Adrenal gland (tissue), 12 donors: ENCODE measurements around the gene GPR176. TPM values are rescaled to one million over a fixed set of nuclear protein-coding genes. Genes with fewer than 3 reads are reported as not detected.

ENCODE experiments used
- DNase-seq, 7 donors: peaks; one replicate each; pipeline ENCODE4 v3.0.0-alpha.2; 2019 to 2020
- H3K27ac ChIP-seq, 5 donors: fragments of 200-600 bp; sonication (generic) in 4 of 5; 1 replicate in 3 of 5; 2 replicates in 2 of 5; pipeline versions ENCODE4 v1.5.1 to v1.8.0; 2016 to 2020; ENCODE audit warnings: mild to moderate bottlenecking in 1 of 5
- H3K27me3 ChIP-seq: fragments of 200-600 bp; 2 replicates; pipeline ENCODE4 v1.8.0; 2021
- H3K36me3 ChIP-seq, 2 donors: fragments of 200-600 bp; replicated peaks in 1 of 2; 1 replicate in 1 of 2; 2 replicates in 1 of 2; pipeline versions ENCODE4 v1.5.1 to v1.8.0; 2018 to 2022
- H3K4me1 ChIP-seq, 2 donors: fragments of 200-600 bp; replicated peaks in 1 of 2; 1 replicate in 1 of 2; 2 replicates in 1 of 2; pipeline versions ENCODE4 v1.5.1 to v1.8.0; 2018 to 2021
- H3K4me3 ChIP-seq, 4 donors: fragments of 200-600 bp; sonication (generic) in 3 of 4; one replicate each; pipeline ENCODE4 v1.5.1; 2016 to 2018
- H3K9me3 ChIP-seq, 3 donors: fragments of 200-600 bp; sonication (generic) in 1 of 3; replicated peaks in 1 of 3; 1 replicate in 2 of 3; 2 replicates in 1 of 3; pipeline versions ENCODE4 v1.5.1 to v1.8.0; 2016 to 2021
- CTCF ChIP-seq, 6 experiments: fragments of 450-650 bp in 4 of 6; fragments of 200-600 bp in 2 of 6; sonication (generic) in 1 of 6; IDR thresholded peaks; 1 replicate in 5 of 6; 2 replicates in 1 of 6; pipeline versions ENCODE4 v1.5.1 to v1.8.0; 2016 to 2021; ENCODE audit warnings: antibody characterized with exemption in 6 of 6, mild to moderate bottlenecking in 2 of 6, moderate library complexity in 1 of 6
- POLR2A ChIP-seq, 2 donors: fragments of 450-650 bp; IDR thresholded peaks; one replicate each; pipeline ENCODE4 v1.6.1; 2017; ENCODE audit warnings: antibody characterized with exemption in 2 of 2, mild to moderate bottlenecking in 2 of 2, moderate library complexity in 1 of 2
- WGBS, 4 donors: extraction: QIAGEN DNeasy Blood & Tissue Kit in 2 of 4; methylation state at CpG; one replicate each; pipeline versions ENCODE4 v1.1.5 to v1.1.7; 2013 to 2017; 5-methylcytosine and 5-hydroxymethylcytosine counted together
- intact Hi-C, 2 donors: fragments of 100-400 bp; cut with DNase I; formaldehyde crosslinking; loops; one replicate each; pipeline versions ENCODE4 v1.14.1 to v1.15.0; 2022 to 2023
- polyA plus RNA-seq, 3 donors: library from polyadenylated mRNA; stranded (reverse); fragments of 200-250 nt in 2 of 3; fragments of 350-450 nt in 1 of 3; fragmentation: Illumina TruSeq in 1 of 3; extraction: RNeasy Lipid Tissue Mini Kit (QIAGEN cat#74804) in 1 of 3; gene quantifications; one replicate each; pipeline ENCODE4 v1.2.3, GENCODE V29; 2013 to 2014
- total RNA-seq, 9 donors: library from RNA; depleted of rRNA in 4 of 9; stranded (reverse); fragments of >200 nt in 4 of 9; fragments of 120-200 nt in 1 of 9; fragmentation: NEBNext Ultra II Directional in 1 of 9; extraction: Animal tissue kit (Norgen Biotek cat#: 25700) in 1 of 9; gene quantifications; one replicate each; pipeline versions ENCODE4 v1.1.0 to v1.2.4, GENCODE V29; 2013 to 2023
- donor health status: healthy with polysubstance abuse.
- donor health status: Bipolar disorder and iron deficiency.
- donor health status: DM: yes; HTN: yes; CAD: no.
- donor health status: DM: no; HTN: no; CAD: no.
- donor health status: DM: no; HTN: no; CAD: no.
- donor health status: DM: yes; HTN: yes; CAD: no.

The GPR176 gene
- total and polyA plus RNA-seq, 12 donors, result 1.4 to 12.7 (median 5.6) TPM

- H3K4me1 ChIP-seq, result no peaks in the 10 kb centered on the region
- no peak overlapping the region for H3K27ac ChIP-seq
- H3K36me3 ChIP-seq, result peaks cover 0 to 62% of the 10 kb centered on the region in 2 donors
- H3K9me3 ChIP-seq, result no peaks in the 10 kb centered on the region
- TF ChIP-seq CTCF (IDR thresholded peaks at IDR 0.05), result no peak
- TF ChIP-seq POLR2A (IDR thresholded peaks at IDR 0.05), result no peak
- no peak for DNase-seq
- H3K27me3 ChIP-seq, result no peaks in the 10 kb centered on the region
- 86 to 94% (median 89%) methylated on average over 1 of the region's 1 CpG for WGBS, 4 donors
- intact Hi-C loops, result no loop called here
- H3K4me3 ChIP-seq, result no peak overlapping the region
Measured at GRCh38 chr15:39959411-39959810, 39.3 kb upstream of the GPR176 start.

DNA sequence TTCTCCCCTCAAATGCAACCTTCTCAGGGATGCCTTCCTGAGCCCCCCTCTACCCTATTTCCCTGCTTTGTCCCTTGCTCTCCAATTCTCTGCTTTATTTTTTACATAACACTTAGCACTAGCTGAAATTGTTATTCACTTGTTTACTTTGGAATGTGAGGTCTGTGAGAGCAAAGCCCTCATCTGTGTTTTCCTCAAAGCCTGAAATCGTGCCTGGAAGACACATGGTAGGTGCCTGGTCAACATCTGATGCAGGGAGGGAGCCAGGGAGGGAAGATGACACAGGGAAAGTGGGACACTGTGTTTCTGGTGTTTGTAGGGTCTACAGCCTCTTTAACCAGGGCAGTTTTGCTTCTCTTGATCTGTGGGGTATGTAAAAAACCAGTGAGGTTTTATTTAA is 37.4 kb upstream of the GPR176 start:
- Histone ChIP-seq H3K27me3 (no peaks in the 10 kb centered on the region), H3K27ac (no peak overlapping the region), H3K4me3 (no peak overlapping the region), H3K4me1 (no peaks in the 10 kb centered on the region), H3K36me3 (peaks cover 0 to 68% of the 10 kb centered on the region in 2 donors), H3K9me3 (no peaks in the 10 kb centered on the region)
- DNase-seq, result no peak
- TF ChIP-seq POLR2A (IDR thresholded peaks at IDR 0.05) (no peak), CTCF (IDR thresholded peaks at IDR 0.05) (no peak)
- intact Hi-C loops, result no loop called here
- WGBS, 4 donors, result 65 to 88% (median 83%) methylated on average over 1 of the region's 1 CpG

GRCh38 chr15:39953521-39953920 is 33.5 kb upstream of the GPR176 start:
- Histone ChIP-seq H3K27ac (no peak overlapping the region), H3K4me1 (no peaks in the 10 kb centered on the region), H3K36me3 (peaks cover 0 to 66% of the 10 kb centered on the region in 2 donors), H3K27me3 (no peaks in the 10 kb centered on the region), H3K4me3 (no peak overlapping the region), H3K9me3 (no peaks in the 10 kb centered on the region)
- intact Hi-C loops, result no loop called here
- no peak for DNase-seq
- no peak for TF ChIP-seq CTCF (IDR thresholded peaks at IDR 0.05)
- no peak for TF ChIP-seq POLR2A (IDR thresholded peaks at IDR 0.05)
- 79 to 91% (median 84%) methylated on average over 4 of the region's 4 CpGs for WGBS, 4 donors

DNA sequence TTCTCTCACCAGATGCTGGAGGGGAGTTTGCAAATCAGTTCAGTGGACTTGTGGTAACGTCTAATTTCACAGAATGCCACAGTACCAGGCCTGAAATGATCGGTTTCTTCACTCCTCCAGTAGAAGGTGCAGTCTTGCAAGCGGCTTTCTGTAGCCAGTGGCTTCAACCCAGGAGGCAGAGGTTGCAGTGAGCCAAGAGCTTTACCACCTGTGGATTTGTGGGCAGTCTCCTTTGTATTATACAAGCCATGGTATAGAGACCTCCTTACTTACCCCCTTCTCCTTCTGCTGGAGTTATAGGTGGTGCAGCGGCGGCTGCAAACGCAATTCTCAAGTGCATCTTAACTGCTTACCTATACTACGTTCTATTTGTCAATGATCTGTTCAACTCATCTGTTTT is 31.5 kb upstream of the GPR176 start:
- 96 to 98% (median 97%) methylated on average over 7 of the region's 7 CpGs for WGBS, 4 donors
- no peak for DNase-seq
- H3K9me3 ChIP-seq, result no peaks in the 10 kb centered on the region
- H3K27me3 ChIP-seq, result no peaks in the 10 kb centered on the region
- no peak overlapping the region for H3K4me3 ChIP-seq
- intact Hi-C loops, result no loop called here
- TF ChIP-seq CTCF (IDR thresholded peaks at IDR 0.05) (no peak), POLR2A (IDR thresholded peaks at IDR 0.05) (no peak)
- no peaks in the 10 kb centered on the region for H3K4me1 ChIP-seq
- H3K36me3 ChIP-seq, result peaks cover 0 to 53% of the 10 kb centered on the region in 2 donors
- H3K27ac ChIP-seq, result no peak overlapping the region
